Liver (tissue), 3 donors: ENCODE measurements around the gene MAPK8IP2.
"Not testable (repeated sequence)": the region's sequence is repeated elsewhere in the genome, so short reads cannot be mapped to it uniquely, and the experiment has no call there.

Source experiments
- EGR1 ChIP-seq, 2 donors: IDR thresholded peaks; 2 replicates each; pipeline ENCODE4 v1.6.1; 2016 to 2018; ENCODE audit warnings: antibody characterized with exemption in 2 of 2, low read depth in 2 of 2
- FOXA1 ChIP-seq: IDR thresholded peaks from 2 replicates; pipeline ENCODE4 v1.6.1; 2016; ENCODE audit warnings: antibody characterized with exemption
- JUND ChIP-seq, 2 donors: IDR thresholded peaks; 2 replicates each; pipeline ENCODE4 v1.6.1; 2016; ENCODE audit warnings: antibody characterized with exemption in 2 of 2
- RAD21 ChIP-seq, 2 donors: IDR thresholded peaks; 2 replicates each; pipeline ENCODE4 v1.6.1; 2016; ENCODE audit warnings: antibody characterized with exemption in 2 of 2, mild to moderate bottlenecking in 2 of 2
- SP1 ChIP-seq: IDR thresholded peaks from 2 replicates; pipeline ENCODE4 v1.6.1; 2018; ENCODE audit warnings: antibody characterized with exemption, mild to moderate bottlenecking
- TAF1 ChIP-seq: conservative IDR thresholded peaks from 2 replicates; pipeline ENCODE4 v1.6.1; 2016; ENCODE audit warnings: antibody characterized with exemption, mild to moderate bottlenecking
- YY1 ChIP-seq: IDR thresholded peaks from 2 replicates; pipeline ENCODE4 v1.6.1; 2016; ENCODE audit warnings: antibody characterized with exemption, mild to moderate bottlenecking
- TF ChIP-seq, protein P1 (sequence below): fragments of 150-350 bp; IDR thresholded peaks from 2 replicates; pipeline ENCODE4 v1.5.1; 2017; ENCODE audit warnings: improper control_type of control experiment, low read depth, low read length; ENCODE audit not compliant: missing input control
- TF ChIP-seq, protein P2 (sequence below): IDR thresholded peaks from 2 replicates; pipeline ENCODE4 v1.6.1; 2016; ENCODE audit warnings: antibody characterized with exemption
- TF ChIP-seq, protein P3 (sequence below): IDR thresholded peaks from 2 replicates; pipeline ENCODE4 v1.6.1; 2016; ENCODE audit warnings: antibody characterized with exemption, mild to moderate bottlenecking
- donor health status: healthy.
- donor health status: healthy.

GRCh38 chr22:50614296-50614695, 13.7 kb downstream of the MAPK8IP2 start:
- TF ChIP-seq, protein P1, sequence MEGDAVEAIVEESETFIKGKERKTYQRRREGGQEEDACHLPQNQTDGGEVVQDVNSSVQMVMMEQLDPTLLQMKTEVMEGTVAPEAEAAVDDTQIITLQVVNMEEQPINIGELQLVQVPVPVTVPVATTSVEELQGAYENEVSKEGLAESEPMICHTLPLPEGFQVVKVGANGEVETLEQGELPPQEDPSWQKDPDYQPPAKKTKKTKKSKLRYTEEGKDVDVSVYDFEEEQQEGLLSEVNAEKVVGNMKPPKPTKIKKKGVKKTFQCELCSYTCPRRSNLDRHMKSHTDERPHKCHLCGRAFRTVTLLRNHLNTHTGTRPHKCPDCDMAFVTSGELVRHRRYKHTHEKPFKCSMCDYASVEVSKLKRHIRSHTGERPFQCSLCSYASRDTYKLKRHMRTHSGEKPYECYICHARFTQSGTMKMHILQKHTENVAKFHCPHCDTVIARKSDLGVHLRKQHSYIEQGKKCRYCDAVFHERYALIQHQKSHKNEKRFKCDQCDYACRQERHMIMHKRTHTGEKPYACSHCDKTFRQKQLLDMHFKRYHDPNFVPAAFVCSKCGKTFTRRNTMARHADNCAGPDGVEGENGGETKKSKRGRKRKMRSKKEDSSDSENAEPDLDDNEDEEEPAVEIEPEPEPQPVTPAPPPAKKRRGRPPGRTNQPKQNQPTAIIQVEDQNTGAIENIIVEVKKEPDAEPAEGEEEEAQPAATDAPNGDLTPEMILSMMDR: not testable (repeated sequence)
- not testable (repeated sequence) for TF ChIP-seq FOXA1; TAF1; EGR1 (IDR thresholded peaks at IDR 0.05; ENCODE audit: low read depth in 2 of 2); RAD21 (IDR thresholded peaks at IDR 0.05); YY1; SP1; JUND (IDR thresholded peaks at IDR 0.05)
- TF ChIP-seq, protein P2, sequence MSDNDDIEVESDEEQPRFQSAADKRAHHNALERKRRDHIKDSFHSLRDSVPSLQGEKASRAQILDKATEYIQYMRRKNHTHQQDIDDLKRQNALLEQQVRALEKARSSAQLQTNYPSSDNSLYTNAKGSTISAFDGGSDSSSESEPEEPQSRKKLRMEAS: not testable (repeated sequence)
- TF ChIP-seq, protein P3, sequence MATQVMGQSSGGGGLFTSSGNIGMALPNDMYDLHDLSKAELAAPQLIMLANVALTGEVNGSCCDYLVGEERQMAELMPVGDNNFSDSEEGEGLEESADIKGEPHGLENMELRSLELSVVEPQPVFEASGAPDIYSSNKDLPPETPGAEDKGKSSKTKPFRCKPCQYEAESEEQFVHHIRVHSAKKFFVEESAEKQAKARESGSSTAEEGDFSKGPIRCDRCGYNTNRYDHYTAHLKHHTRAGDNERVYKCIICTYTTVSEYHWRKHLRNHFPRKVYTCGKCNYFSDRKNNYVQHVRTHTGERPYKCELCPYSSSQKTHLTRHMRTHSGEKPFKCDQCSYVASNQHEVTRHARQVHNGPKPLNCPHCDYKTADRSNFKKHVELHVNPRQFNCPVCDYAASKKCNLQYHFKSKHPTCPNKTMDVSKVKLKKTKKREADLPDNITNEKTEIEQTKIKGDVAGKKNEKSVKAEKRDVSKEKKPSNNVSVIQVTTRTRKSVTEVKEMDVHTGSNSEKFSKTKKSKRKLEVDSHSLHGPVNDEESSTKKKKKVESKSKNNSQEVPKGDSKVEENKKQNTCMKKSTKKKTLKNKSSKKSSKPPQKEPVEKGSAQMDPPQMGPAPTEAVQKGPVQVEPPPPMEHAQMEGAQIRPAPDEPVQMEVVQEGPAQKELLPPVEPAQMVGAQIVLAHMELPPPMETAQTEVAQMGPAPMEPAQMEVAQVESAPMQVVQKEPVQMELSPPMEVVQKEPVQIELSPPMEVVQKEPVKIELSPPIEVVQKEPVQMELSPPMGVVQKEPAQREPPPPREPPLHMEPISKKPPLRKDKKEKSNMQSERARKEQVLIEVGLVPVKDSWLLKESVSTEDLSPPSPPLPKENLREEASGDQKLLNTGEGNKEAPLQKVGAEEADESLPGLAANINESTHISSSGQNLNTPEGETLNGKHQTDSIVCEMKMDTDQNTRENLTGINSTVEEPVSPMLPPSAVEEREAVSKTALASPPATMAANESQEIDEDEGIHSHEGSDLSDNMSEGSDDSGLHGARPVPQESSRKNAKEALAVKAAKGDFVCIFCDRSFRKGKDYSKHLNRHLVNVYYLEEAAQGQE: not testable (repeated sequence)
